ENCODE data around the gene EFCAB5.

DNA sequence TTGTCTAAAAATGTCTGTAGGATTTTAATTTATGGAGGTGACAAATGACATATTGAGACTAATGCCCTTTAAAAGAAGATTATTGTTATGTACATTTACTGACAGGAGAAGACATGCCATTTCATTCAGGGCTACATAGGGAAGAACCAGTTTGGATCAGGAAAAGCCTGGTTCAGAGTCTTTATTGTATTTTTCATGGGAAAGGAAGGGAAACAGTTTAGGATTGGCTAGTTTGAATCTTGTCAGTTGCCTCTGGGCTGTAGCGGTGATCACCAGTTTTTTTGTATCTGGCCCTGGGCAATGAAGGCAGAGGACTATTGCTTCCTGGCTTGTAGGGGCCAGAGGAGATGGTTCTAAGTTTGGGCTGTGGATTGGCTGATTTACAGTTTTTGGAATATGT, 206.9 kb downstream of the EFCAB5 start:
- TF ChIP-seq EZH2 (IDR thresholded peaks at IDR 0.05; ENCODE audit: insufficient read depth, low read length), result no peak
- TF ChIP-seq, protein P1, sequence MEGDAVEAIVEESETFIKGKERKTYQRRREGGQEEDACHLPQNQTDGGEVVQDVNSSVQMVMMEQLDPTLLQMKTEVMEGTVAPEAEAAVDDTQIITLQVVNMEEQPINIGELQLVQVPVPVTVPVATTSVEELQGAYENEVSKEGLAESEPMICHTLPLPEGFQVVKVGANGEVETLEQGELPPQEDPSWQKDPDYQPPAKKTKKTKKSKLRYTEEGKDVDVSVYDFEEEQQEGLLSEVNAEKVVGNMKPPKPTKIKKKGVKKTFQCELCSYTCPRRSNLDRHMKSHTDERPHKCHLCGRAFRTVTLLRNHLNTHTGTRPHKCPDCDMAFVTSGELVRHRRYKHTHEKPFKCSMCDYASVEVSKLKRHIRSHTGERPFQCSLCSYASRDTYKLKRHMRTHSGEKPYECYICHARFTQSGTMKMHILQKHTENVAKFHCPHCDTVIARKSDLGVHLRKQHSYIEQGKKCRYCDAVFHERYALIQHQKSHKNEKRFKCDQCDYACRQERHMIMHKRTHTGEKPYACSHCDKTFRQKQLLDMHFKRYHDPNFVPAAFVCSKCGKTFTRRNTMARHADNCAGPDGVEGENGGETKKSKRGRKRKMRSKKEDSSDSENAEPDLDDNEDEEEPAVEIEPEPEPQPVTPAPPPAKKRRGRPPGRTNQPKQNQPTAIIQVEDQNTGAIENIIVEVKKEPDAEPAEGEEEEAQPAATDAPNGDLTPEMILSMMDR (IDR thresholded peaks at IDR 0.05; ENCODE audit: insufficient read depth, low read depth, low read length), result no peak

Measured in astrocyte (in vitro differentiated cells and primary cell).